A172 (cell line): Measurements from ENCODE around the gene MAGEA1. TPM values are rescaled to one million over a fixed set of nuclear protein-coding genes. Genes with fewer than 3 reads are reported as not detected.
"Not testable (repeated sequence)": the region's sequence is repeated elsewhere in the genome, so short reads cannot be mapped to it uniquely, and the experiment has no call there.

Experiments used
- DNase-seq: peaks from one replicate; pipeline ENCODE4 v3.0.0-alpha.2; 2015; ENCODE audit warnings: low spot score
- total RNA-seq: library from RNA; depleted of rRNA; stranded (reverse); fragments of >200 nt; shearing (Covaris generic); gene quantifications from 2 replicates; pipeline ENCODE4 v1.2.3, GENCODE V29; 2014; rRNA removed

Gene MAGEA1, protein sequence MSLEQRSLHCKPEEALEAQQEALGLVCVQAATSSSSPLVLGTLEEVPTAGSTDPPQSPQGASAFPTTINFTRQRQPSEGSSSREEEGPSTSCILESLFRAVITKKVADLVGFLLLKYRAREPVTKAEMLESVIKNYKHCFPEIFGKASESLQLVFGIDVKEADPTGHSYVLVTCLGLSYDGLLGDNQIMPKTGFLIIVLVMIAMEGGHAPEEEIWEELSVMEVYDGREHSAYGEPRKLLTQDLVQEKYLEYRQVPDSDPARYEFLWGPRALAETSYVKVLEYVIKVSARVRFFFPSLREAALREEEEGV
- not detected in 2 replicates for total RNA-seq

DNA sequence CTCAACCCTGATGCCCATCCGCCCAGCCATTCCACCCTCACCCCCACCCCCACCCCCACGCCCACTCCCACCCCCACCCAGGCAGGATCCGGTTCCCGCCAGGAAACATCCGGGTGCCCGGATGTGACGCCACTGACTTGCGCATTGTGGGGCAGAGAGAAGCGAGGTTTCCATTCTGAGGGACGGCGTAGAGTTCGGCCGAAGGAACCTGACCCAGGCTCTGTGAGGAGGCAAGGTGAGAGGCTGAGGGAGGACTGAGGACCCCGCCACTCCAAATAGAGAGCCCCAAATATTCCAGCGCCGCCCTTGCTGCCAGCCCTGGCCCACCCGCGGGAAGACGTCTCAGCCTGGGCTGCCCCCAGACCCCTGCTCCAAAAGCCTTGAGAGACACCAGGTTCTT, at the start of gene MAGEA1:
Gene MAGEA1, plus strand, starts transcription at position 154 of the 400 bp plus-strand sequence. CDS start 3,106 bp downstream, outside the sequence.
- no peak for DNase-seq

DNA sequence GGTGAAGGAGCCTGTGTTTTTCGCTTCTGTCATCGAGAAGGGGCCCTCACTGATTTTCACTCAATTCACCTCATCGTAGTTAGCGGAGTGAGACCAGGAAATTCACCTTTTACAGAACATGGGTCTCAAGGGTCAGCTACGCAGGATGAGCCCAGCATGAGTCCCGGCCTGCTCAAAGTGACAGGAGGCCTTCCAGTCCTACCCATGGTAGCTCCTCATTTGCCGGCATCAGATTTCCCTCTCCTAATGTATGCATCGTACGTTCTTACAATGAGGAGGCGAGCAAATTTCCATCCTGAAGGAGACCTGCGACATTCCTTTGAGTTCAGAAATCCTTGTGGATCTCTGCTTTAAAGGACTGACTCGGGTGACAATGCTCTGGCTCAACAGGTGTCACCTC, 46.2 kb upstream of the MAGEA1 start:
- not testable (repeated sequence) for DNase-seq

DNA sequence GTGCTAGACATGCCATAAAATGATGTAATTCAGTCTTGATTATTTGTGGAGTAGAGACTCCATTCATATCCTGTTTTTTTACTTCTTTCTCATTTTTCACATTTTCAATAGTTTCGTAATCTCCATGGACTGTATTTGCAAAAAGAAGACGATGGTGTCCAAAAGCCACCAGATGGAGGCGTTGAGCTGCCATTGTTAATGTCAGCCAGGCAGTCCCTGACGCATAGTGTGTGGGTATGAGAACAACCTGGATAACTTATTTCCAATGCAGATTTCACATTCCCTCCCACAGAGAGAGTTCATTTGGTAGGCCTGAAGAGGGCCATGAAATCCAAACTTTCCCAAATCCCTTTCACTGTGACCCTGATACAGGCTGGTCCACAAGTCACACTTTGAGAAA, 40.0 kb upstream of the MAGEA1 start:
- DNase-seq = not testable (repeated sequence)

GRCh38 chrX:153146288-153146687, 32.8 kb upstream of the MAGEA1 start:
- not testable (repeated sequence) for DNase-seq

GRCh38 chrX:153153516-153153915, 25.6 kb upstream of the MAGEA1 start:
- DNase-seq = no peak

DNA sequence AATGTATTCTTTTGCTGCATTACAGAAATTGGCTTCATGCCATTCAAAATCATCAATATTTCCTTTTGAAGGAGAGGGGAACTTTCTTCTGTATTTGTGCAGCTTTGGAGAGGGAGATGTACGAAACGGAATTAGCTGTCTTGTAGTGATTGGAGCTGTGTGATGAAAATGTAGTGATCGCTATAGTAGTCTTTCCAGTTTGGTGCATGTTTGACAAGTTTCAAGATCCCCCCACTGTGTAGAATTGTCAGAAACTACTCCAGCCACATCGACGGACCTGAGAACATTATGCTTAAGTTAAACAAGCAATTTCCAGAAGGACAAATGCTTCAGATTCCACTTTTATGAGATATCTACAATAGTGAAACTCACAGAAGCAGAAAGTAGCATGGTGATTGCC, 21.6 kb upstream of the MAGEA1 start:
- DNase-seq = no peak

DNA sequence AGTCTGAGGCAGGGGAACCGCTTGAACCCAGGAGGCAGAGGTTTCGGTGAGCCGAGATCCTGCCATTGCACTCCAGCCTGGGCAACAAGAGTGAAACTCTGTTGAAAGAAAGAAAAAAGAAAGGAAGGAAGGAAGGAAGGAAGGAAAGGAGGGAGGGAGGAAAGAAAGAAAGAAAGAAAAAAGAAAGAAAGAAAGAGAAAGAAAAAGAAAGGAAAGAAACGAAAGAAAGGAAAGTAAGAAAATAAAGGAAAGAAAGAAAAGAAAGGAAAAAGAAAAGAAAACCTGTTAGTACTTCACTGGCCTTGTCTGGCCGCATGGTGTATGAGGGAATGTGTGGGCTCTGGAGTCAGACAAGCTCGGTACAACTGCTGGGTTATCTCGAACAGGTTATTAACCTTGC, 20.8 kb upstream of the MAGEA1 start:
- DNase-seq = no peak

GRCh38 chrX:153161952-153162351, 17.1 kb upstream of the MAGEA1 start:
- no peak for DNase-seq

DNA sequence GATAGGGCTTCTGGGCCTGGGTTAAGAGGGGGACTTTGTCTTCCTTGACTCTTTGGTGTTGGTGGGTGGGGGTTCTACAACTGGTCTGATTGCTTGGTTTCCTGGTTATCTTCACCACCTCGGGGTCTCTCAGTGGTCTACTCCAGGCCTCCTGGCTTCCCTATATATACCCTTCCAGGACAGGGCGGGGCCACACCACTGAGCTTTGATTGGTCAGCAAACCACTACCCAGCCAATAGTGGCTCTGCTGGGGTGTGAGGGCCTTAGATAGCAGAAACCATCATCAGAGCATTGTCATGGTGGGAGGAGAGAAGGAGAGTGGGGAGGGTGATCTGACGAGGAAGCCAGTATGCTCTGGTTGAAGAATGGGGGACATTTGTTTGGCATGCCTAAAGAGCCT, 14.4 kb upstream of the MAGEA1 start:
- no peak for DNase-seq

DNA sequence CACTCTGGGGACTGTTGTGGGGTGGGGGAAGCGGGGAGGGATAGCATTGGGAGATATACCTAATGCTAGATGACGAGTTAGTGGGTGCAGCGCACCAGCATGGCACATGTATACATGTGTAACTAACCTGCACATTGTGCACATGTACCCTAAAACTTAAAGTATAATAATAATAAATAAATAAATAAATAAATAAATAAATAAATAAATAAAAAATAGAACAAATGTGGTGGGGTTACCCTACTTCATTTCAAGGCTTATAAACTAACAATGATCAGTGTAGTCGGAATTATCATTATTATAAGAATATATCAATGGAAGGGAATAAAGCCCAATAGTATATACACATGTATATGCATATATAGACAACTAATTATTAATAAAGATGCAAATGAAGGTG, 10.7 kb upstream of the MAGEA1 start:
- DNase-seq = not testable (repeated sequence)

DNA sequence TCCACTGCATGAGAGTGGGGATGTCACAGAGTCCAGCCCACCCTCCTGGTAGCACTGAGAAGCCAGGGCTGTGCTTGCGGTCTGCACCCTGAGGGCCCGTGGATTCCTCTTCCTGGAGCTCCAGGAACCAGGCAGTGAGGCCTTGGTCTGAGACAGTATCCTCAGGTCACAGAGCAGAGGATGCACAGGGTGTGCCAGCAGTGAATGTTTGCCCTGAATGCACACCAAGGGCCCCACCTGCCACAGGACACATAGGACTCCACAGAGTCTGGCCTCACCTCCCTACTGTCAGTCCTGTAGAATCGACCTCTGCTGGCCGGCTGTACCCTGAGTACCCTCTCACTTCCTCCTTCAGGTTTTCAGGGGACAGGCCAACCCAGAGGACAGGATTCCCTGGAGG, 2.7 kb downstream of the MAGEA1 start:
- DNase-seq = no peak

DNA sequence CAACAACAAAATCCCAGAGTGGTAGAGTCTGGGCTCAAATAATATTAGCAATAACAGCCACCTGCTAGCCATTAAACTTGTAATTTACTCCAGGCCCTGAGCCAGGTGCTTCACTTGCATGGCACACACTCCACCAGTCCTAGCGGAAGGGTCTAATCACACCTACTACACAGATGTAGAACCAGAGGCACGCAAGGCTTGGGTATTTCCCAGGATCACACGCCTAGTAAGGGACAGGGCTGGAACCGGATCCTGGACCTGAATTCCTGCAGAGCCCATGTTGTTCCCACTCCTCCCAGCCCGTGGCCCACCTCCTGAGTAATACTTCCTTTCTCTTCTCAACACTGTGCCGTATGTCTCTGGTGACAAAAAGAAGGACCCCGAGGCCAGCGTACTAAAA, 5.7 kb downstream of the MAGEA1 start:
- DNase-seq = no peak

GRCh38 chrX:153190381-153190780, 11.3 kb downstream of the MAGEA1 start:
- no peak for DNase-seq

DNA sequence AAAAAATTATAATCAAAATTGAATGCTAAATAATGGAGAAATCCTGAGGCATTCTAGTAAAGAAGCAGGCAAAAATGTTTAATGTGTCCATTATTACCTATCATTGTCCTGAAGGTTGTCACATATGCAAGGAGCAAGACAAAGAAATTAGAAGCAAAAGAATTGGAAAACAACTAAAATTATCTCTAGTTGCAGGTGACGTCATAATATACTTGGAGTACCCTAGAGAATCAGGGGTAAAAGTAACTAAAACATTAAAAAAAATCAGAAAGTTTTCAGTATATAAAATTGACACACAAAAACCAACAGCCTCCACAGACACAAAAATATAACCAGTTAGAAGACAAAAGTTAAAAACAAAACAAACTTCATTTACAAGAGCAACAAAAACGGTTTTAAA, 21.4 kb downstream of the MAGEA1 start:
- DNase-seq = no peak

- no peak for DNase-seq
Observed at GRCh38 chrX:153206425-153207046, 27.5 kb downstream of the MAGEA1 start.

- no peak for DNase-seq
Observed at GRCh38 chrX:153209347-153209746, 30.3 kb downstream of the MAGEA1 start.

- DNase-seq = no peak
Observed at GRCh38 chrX:153214934-153215333, 35.9 kb downstream of the MAGEA1 start.

DNA sequence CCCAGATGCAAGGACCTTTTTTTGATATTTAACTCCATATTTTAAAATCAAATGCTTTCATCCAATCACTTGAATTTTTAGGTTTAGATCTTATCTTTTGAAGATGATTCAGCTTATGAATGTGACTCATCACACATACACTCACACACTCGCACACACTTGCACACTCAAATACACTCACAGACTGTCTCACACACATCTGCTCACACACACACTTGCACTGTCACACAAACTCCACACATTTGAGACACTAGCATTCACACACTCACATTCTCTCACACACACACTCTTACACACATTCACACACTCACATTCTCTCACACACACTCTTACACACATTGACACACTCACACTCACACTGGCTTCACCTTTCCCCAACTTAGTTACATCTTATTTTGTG, 37.8 kb downstream of the MAGEA1 start:
- DNase-seq = no peak

DNA sequence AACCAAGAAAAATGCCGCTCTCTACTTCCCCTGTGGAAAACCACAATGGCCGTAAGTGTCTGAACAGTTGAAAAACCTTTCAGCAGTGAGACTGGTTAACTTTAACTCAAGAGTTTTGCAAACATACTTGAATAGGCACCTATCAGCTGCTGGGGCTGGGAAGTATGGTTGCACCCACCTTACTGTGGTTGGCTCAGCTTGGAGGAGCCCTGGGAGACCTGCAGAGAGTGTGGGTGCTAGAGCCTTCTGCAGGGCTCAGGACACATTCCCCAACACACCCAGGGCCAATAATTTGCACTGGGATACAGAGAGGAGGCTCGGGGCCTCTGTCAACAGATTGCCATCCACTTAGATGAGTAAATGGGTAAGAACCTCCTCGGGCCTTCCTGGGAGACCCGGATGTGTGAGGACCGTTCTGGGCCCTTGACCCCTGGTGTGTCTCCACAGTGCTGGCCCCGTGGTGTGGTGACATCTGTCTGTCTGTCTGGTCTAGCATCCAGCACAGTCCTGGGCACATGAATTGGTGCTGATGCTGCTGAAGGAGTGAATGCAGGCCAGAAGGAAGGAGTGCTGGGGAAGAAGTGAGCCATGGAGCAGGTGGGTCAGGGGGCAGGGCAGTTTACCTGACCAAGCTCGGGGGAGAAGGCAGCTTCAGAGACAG, 46.5 kb downstream of the MAGEA1 start:
- no peak for DNase-seq

DNA sequence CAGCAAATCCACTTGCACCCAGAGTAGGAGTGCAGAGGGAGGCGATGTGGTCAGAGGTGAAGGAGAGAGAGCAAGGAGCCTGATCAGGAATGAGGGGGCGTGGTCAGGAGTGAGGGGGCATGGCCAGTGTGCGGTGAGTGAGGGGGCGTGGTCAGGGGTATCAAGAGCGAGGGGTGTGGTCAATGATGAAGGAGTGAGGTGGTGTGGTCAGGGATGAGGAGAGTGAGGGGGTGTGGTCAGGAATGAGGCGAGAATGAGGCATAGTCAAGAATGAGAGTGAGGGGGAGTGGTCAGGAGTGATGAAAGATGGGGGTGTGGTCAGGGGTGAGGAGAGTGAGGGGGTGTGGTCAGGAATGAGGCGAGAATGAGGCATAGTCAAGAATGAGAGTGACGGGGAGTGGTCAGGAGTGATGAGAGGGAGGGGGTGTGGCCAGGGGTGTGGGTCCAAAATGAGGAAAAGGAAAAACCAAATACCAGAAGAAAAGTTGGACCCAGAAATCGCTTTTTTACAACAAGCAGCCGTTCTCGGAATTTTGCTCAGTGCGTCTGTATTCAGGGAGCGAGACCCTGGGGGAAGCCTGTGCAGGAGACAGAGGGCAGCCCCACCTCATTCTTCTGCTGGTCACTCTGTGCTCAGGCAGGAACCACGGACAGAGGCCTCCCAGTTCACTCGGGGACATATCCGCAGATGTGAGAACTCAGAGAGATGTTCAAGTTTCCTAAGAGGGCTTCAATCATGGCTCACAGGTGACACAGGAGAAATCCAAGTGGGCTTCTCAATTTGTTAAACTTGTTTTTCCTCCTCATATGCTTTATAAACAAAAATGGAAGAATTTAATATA, 47.5 kb downstream of the MAGEA1 start:
- peak; percentile 88 for DNase-seq
